Liver (tissue), 3 donors: ENCODE measurements around the gene DLEC1.
"Not testable (repeated sequence)": the region's sequence is repeated elsewhere in the genome, so short reads cannot be mapped to it uniquely, and the experiment has no call there.

ENCODE experiments used
- CTCF ChIP-seq: fragments of 150-350 bp; IDR thresholded peaks from 2 replicates; pipeline ENCODE4 v1.5.1; 2017; ENCODE audit warnings: improper control_type of control experiment, low read depth, low read length; ENCODE audit not compliant: missing input control
- EGR1 ChIP-seq, 2 donors: IDR thresholded peaks; 2 replicates each; pipeline ENCODE4 v1.6.1; 2016 to 2018; ENCODE audit warnings: antibody characterized with exemption in 2 of 2, low read depth in 2 of 2
- FOXA1 ChIP-seq: IDR thresholded peaks from 2 replicates; pipeline ENCODE4 v1.6.1; 2016; ENCODE audit warnings: antibody characterized with exemption
- JUND ChIP-seq, 2 donors: IDR thresholded peaks; 2 replicates each; pipeline ENCODE4 v1.6.1; 2016; ENCODE audit warnings: antibody characterized with exemption in 2 of 2
- RAD21 ChIP-seq, 2 donors: IDR thresholded peaks; 2 replicates each; pipeline ENCODE4 v1.6.1; 2016; ENCODE audit warnings: antibody characterized with exemption in 2 of 2, mild to moderate bottlenecking in 2 of 2
- REST ChIP-seq: IDR thresholded peaks from 2 replicates; pipeline ENCODE4 v1.6.1; 2016; ENCODE audit warnings: antibody characterized with exemption, mild to moderate bottlenecking
- ZBTB33 ChIP-seq: IDR thresholded peaks from 2 replicates; pipeline ENCODE4 v1.6.1; 2016; ENCODE audit warnings: antibody characterized with exemption
- donor health status: healthy.
- donor health status: healthy.

DNA sequence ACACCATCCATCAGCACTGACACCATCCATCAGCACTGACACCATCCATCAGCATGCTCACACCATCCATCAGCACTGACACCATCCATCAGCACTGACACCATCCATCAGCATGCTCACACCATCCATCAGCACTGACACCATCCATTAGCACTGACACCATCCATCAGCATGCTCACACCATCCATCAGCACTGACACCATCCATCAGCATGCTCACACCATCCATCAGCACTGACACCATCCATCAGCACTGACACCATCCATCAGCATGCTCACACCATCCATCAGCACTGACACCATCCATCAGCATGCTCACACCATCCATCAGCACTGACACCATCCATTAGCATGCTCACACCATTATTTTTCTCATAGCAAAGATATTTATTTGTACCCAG, 48.3 kb downstream of the DLEC1 start:
- not testable (repeated sequence) for TF ChIP-seq CTCF; RAD21 (IDR thresholded peaks at IDR 0.05); FOXA1; EGR1 (IDR thresholded peaks at IDR 0.05; ENCODE audit: low read depth in 2 of 2); REST; JUND (IDR thresholded peaks at IDR 0.05); ZBTB33
